HG03095 (cell line): ENCODE results near the gene CHFR.
"Not testable (repeated sequence)": the region's sequence is repeated elsewhere in the genome, so short reads cannot be mapped to it uniquely, and the experiment has no call there.

Experiments
- ATAC-seq: cut with Tn5 transposase; IDR thresholded peaks from one replicate; pipeline ENCODE4 v1.9.1; 2021; ENCODE audit warnings: moderate library complexity; ENCODE audit not compliant: unreplicated experiment

CHFR gene

DNA sequence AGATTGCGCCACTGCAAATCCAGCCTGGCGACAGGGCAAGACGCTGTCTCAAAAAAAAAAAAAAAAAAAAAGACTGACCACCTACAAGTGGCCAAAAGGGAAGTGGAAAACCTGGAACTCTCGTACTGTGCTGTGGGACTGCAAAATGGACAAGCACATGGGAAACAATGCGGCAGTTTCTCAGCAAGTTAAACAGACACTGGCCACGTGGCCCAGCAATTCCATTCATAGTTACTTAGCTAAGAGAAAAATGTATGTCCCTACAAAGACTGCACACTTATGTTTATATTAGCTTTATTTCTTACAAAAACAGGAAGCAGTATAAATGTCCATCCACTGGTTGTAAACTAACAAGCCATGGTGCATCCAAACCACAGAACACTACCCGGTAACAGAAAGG, 5.6 kb downstream of the CHFR start:
- no peak for ATAC-seq

DNA sequence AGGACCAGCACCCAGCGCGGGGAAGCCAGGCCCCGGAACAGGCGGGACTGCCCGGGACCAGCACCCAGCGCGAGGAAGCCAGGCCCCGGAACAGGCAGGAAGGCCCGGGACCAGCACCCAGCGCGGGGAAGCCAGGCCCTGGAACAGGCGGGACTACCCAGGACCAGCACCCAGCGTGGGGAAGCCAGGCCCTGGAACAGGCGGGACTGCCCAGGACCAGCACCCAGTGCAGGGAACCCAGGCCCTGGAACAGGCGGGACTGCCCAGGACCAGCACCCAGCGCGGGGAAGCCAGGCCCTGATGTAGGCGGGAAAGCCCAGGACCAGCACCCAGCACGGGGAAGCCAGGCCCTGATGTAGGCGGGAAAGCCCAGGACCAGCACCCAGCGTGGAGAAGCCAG, 12.8 kb downstream of the CHFR start:
- ATAC-seq = not testable (repeated sequence)

DNA sequence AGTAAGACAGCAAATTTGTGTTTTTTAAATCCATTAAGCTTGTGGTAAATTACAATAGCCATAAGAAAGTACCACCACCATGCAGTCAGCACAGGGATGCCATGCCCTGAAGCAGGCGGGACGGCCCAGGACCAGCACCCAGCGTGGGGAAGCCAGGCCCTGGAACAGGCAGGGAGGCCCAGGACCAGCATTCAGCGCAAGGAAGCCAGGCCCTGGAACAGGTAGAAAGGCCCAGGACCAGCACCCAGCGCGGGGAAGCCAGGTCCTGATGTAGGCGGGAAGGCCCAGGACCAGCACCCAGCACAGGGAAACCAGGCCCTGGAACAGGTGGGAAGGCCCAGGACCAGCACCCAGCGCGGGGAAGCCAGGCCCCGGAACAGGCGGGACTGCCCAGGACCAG, 13.2 kb downstream of the CHFR start:
- no peak for ATAC-seq

DNA sequence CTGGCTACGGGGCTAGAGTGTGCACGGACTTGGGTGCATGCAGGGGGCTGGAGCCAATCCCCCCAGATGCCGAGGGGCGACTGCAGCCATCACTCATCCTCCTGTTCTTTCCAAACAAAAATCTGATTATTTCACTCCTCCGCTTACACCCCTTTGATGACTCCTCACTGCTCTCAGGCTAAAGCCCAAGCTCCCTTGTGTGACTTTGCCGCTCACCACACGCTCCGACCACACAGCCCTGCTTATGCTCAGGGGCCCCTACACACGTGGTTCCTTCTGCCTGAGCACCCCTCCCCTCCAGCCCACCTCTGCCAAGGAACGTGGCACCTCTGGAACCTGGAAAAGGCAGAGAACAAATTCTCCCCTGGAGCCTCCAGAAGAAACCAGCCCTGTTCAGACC, 13.7 kb downstream of the CHFR start:
- no peak for ATAC-seq

DNA sequence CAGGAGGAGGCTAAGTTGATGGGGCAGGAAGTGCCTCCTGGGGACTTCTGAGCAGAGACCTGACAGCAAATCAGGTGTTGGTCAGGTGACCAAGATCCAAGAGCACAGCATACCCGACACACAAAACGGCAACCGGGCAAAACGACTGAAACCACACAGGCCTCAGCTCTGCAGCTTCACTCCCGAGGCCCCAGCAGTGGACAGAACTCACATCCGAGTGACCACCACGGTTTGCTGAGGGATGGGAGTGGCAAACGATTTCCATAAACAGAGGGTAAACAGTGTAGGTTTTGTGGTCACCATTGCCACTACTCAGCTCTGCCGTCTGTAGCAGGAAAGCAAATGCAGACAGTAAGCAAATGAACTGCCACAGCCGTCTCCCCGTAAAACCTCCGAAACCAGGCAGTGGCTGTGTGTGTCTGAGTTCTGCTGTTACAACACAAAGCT, 14.4 kb downstream of the CHFR start:
- ATAC-seq = no peak

DNA sequence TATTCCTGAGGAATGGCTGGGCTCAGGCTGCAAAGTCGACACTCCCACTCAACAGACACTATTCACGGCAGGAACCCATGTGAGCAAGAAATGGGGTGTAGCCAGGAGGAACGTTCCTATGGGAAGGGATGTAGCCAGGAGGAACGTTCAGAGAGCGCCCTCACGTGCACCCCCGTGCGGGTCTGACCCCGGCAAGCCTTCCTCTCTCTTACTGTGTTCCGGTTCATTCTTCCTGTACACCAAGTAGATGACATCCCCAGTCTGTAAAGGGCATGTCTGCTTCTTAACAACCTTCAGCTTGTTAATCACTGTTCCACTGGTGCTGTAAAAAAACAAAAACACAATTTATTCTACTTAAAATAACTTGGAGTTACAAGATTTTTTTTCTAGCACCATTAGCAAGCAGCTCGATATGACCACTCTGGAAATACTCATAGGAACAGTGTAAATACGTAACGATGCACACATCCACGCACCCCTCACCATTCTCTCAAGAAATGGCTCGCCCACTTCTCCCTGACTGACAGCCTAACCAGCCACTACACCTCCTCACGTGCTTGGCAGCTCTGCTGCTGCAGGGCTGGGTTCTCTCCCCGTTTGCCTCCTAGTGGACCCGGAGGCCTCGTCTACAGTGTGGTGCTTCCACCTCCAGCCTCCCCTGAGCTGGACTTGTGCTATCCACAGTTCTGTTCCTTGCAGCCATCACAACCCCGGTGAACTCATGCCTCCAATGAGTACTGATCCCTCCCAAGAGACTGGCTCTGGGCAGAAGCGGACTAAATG, 15.1 kb downstream of the CHFR start:
- no peak for ATAC-seq

DNA sequence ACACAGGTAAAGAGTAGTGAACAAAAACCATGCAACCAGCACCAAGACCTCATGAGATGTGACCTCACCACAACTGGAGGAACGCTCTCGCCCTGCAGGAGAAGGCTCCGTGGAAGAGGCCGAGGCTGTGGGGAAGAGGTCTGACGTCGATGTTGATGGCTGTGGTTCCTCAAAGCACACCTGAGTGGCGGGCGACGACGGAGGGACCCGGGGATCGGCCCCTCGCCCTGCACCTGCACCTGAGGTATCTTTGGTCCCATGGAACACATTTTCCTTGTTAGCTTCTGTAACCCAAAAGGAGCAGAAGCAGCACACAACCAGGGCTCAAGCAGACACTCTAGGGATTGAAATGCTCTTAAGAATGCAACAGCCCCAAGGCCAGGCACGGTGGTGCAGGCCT, 17.9 kb downstream of the CHFR start:
- no peak for ATAC-seq

DNA sequence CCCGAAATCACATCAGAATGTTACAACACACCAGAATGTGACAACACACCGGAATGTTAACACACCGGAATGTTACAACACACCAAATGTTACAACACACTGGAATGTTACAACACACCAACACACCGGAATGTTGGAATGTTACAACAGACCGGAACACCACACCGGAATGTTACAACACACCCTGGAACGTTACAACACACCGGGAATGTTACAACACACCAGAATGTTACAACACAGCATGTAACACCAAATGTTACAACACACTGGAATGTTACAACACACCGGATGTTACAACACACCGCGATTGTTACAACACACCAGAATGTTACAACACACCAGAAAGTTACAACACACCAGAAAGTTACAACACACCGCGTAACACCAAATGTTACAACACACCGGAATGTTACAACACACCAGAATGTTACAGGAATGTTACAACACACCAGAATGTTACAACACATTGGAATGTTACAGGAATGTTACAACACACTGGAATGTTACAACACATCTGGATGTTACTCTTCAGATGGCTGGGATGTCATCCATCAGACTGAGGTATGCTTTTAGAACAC, 21.1 kb downstream of the CHFR start:
- no peak for ATAC-seq

DNA sequence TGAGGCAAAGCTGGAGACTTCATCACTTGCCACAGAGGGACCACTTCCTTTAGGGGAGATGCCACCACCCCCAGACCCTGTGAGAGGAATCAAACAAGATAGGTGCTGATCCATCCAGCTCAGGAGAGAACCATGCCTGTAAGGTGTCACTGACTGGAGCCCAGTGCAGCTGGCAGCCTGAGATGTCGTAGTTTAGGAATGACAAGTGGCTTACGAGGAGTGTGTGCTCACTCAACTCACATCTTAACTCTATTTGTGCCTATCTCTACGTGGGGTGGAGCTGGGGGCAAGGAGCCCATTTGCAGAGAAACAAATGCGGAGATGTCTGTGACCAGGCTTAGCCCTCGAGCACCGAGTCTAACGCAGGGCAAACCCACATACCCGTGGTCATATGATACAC, 25.8 kb downstream of the CHFR start:
- no peak for ATAC-seq

DNA sequence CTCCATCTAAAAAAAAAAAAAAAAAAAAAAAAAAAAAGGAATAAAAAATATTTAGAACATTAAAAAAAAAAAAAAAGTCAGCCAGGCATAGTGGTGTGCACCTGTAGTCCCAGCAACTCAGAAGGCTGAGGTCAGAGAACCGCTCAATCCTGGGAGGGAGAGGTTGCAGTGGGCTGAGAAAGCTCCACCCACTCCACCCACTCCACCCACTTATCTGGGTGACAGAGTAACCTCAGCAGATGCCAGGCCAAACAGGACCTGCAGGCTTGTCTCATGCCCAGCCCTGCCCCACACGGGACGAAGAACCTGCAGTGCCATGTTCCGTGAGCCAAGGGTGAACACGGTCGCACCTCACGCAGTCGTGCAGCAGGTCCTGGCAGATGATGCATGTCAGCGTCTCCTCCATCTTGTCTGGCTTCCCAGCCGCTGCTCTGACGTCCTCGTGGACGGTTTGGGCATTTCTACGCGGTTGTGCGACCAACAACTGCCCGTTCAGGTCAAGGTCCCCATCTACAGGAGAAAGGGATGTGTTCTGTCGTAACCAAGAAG, 28.6 kb downstream of the CHFR start:
- ATAC-seq = no peak

DNA sequence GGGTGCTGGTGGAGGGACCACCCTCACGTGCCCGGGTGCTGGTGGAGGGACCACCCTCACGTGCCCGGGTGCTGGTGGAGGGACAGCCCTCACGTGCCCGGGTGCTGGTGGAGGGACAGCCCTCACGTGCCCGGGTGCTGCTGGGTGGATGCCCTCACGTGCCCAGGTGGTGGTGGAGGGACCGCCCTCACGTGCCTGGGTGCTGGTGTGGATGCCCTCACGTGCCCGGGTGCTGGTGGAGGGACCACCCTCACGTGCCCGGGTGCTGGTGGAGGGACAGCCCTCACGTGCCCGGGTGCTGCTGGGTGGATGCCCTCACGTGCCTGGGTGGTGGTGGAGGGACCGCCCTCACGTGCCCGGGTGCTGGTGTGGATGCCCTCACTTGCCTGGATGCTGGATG, 30.4 kb downstream of the CHFR start:
- ATAC-seq = not testable (repeated sequence)

DNA sequence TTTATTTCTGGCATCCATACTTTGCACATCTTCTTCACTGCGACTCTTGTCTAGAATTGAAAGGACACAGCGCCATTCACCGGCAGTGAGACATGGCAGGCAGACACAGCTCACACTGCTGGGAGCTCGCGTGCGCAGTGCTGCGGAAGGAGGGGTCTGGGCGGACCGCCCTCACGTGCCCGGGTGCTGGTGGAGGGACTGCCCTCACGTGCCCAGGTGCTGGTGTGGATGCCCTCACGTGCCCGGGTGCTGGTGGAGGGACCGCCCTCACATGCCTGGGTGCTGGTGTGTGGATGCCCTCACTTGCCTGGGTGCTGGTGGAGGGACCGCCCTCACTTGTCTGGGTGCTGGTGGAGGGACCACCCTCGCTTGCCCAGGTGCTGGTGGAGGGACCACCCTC, 30.8 kb downstream of the CHFR start:
- ATAC-seq = no peak

DNA sequence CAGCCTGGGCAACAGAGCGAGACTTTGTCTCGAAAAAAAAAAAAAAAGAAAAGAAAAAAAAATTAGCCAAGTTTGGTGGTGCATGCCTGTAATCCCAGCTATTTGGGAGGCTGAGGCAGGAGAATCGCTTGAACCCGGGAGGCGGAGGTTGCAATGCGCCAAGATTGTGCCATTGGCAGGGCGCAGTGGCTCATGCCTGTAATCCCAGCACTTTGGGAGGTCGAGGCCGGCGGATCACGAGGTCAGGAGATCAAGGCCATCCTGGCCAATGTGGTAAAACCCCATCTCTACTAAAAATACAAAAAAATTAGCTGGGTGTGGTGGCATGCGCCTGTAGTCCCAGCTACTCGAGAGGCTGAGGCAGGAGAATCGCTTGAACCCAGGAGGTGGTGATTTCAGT, 32.2 kb downstream of the CHFR start:
- ATAC-seq = not testable (repeated sequence)

DNA sequence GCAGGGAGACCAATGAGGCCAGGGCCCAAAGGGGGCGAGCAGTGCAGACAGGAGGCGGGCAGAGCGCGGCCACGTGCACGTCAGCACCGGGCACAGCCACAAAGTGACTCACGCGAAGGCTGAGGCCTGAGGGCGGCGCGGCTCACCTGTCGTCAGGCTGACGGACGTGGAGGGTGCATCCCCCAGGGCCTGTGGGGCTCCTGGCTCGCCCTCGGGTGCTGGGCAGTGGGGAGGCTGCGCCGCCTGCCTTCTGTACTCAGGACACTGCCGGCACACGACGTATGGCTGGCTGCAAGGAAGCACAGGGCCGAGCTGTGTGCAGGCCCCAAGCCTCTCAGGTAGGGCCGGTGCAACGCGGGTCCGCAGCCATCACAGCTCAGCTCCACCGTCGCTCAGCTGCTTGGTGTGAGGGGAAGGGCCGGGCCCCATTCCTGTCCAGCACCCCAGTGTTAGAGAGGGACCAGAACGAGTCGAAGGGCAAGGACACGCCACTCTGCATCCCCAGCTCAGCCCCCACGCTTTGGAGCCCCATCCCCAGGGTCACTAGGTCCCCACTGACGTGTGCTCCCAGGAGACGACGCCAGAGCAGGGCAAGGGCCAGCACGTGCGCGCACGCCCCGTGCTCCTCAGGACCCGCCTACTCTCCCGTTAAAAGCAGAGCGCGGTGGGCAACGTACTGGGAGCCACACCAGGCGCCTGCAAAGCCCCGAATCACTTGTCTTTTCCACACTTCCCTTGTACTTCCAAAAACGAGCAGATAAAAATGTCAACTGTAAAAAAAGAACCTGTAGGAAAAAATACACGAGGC, 33.9 kb downstream of the CHFR start:
- no peak for ATAC-seq

DNA sequence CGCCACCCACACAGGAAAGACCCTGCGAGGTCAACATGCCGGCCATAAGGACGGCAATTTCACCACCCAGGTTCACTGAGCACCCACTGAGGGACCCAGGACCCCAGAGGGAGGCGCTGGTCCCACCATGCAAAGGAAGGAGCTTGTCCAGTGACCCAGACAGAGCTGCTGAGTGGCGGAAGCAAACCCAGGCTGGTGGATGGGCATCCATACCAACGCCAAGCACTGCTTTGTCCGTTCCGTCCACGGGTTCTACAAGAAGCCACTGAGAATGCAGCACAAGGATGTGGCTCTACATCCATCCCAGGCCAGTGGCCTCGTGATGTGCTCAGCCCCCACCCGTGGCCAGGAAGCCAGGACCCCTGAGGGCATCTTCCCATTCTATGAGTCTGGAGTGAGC, 34.9 kb downstream of the CHFR start:
- ATAC-seq = no peak

DNA sequence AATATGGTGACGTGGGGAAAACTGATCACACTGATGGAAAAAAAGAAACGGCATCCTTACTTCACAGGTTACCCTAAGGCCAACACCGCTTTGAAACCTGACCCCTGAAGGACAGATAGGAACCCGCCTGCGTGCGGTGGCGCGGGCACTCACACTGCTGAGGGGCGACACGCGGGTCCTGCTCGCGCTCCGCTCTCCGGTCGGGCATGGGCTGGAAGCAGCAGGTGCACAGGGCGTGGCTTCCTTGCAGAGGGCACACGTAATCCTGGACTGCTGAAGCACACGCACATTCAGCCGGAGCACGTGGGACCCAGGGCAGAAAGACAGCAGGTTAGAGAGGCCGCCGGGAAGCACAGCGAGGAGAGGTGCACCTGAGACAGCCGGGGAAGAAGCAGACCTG, 35.9 kb downstream of the CHFR start:
- ATAC-seq = no peak

DNA sequence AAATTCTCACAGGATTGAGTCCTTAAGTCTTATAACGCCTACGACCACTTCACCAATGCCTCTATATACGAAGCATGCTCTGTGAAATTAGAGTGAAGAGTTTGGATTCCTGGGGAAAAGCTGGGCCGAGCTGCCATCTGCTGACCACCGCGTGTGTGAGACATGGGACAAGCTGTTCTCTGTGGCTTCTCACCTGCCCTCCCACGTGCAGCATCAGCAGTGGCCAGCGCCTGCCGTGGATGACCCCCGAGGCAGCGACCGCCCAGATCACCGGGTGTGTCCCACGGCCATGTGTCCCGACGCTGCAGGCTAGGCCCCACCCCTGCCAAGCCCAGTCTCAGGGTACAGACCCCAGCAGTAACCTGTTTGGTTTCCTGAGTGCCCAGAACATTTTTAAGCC, 37.1 kb downstream of the CHFR start:
- no peak for ATAC-seq

DNA sequence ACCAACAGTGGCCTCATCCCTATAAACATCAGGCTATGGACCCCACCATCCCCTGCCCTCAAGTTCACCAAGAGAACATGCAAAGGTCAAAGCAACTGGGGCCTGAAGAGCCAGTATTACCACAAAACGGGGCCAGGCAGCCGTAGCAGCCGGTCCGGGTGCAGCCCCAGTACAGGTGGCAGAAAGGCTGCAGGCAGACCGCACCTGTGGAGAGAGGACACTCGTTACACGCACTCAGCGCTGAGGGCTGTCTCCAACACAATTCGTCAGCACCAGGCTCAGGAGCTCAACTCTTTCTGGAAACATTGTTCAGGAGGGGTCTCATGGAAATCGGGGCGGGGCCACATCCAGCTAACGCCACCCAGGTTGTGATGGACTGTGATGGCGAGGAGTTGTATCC, 38.9 kb downstream of the CHFR start:
- no peak for ATAC-seq

DNA sequence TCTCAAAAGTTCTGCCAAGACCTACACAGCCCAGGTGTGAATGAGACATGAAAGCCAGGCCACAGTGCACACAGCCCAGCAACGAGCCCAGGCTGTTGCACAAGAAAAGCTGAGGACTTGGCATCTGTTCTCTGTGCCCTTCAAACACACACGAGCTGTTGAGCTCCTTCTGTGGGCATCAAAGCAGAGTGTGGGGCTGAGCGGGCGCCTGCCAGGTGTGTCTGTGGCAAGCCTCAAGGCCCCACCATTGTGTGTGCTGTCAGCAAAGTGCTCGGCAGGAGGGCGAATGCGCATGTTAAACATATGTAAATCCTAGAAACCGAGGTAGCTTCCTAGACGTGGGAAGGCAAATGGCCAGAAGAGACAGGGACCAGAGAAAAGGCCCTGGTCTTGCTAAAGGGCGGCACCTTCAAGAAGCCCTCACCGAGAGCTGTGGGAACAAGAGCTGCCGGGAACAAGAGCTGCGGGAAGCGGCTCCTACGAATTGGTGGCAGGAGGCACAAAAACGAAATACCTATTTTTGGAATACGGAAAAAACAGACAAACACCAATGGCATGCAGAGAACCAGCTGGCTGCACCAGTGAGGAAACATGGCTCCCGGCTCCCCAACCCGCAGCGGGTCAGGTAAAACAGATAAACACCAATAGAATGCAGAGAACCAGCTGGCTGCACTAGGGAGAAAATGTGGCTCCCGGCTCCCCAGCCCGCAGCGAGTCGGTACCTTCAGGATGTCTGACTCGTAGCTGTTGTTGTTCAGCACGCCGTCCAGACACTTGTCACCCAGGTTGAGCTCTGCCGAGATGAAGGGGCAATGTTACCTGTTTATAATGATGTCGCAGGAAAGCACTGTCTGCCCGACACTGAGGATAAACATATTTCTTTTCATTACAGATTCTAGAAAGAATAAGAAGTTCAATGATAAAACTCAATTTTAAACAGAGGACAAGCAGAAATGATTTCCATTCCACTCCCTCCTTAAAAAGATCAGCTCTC, 39.7 kb downstream of the CHFR start:
- ATAC-seq = no peak

DNA sequence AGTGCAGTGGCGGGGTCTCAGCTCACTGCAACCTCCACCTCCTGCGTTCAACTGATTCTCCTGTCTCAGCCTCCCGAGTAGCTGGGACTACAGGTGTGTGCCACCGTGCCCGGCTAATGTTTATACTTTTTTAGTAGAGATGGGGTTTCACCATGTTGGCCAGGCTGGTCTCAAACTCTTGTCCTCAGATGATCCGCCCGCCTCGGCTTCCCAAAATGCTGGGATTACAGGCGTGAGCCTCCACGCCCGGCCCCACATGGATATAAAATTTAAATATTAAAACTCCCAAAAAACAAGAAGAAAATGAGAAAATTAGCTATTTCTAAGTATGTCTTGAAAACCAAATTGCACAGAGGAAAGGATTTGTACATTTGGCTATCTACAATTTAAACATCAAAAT, 42.7 kb downstream of the CHFR start:
- not testable (repeated sequence) for ATAC-seq
